ENCODE measurements around the gene ZNF287. TPM values are rescaled to one million over a fixed set of nuclear protein-coding genes. Genes with fewer than 3 reads are reported as not detected.

The ZNF287 gene
- total and polyA plus RNA-seq, 2 of the 8 experiments (the other 6 are each of a cell fraction or from before 2014, with no cell fraction given) = 1.7 to 5.6 TPM

DNA sequence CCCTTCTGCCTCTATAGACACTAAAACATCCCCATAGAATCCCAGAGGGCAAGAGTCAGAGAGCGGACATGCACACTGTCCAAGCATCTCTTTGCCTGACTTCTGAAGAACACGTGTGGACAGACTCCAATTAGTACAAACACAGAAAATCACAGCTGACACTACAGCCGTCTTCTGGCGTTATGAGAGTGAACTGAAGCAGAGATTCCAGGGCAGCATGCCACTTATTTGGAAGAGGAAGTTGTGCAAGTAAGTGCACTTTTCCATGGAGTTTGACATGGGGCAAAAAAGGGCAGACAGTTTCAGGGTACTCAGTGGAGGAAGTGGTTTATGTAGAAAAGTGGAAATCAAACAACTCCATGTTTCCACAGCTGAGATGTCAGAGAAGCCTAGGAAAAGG lies 16.8 kb upstream of the ZNF287 start:
- Histone ChIP-seq H3K23me2 (ENCODE audit: low read depth, low read length) (no peaks in the 10 kb centered on the region; the same call in 1 of the 2 replicates), H3K9ac (replicated peaks in 1 of 4; ENCODE audit: extremely low read depth in 1 of 4, low read depth in 3 of 4, low read length in 3 of 4) (no peak overlapping the region), H3K27ac (ENCODE audit: low read depth, low read length) (no peak overlapping the region), H2BK20ac (ENCODE audit: low read length) (no peak overlapping the region), H3K79me2 (ENCODE audit: control insufficient read depth in 1 of 2, insufficient read depth in 2 of 2, low read length in 2 of 2) (no peaks in the 10 kb centered on the region), H4K5ac (ENCODE audit: insufficient read length, low read depth, low read length) (no peak overlapping the region), H3K79me1 (ENCODE audit: low read depth, low read length) (no peaks in the 10 kb centered on the region), H2BK15ac (ENCODE audit: low read length) (no peak overlapping the region), H2BK120ac (replicated peaks; ENCODE audit: low read depth, low read length) (no peak overlapping the region), H4K91ac (replicated peaks; ENCODE audit: insufficient read length, low read length) (no peak overlapping the region), H3K4me2 (ENCODE audit: insufficient read depth in 1 of 2, low read depth in 2 of 2, low read length in 2 of 2) (no peak overlapping the region), H3K18ac (ENCODE audit: extremely low read depth, low read length) (no peak overlapping the region), H3K4me3 (ENCODE audit: extremely low read depth in 1 of 4, insufficient read depth in 2 of 4, low read depth in 3 of 4, low read length in 4 of 4) (no peak overlapping the region), H3K14ac (ENCODE audit: insufficient read length) (no peak overlapping the region), H3K4ac (replicated peaks; ENCODE audit: insufficient read length, low read depth, low read length) (peak overlapping the region; percentile 3), H3K23ac (ENCODE audit: insufficient read length) (no peak overlapping the region), H2AK5ac (ENCODE audit: low read depth, low read length) (no peak overlapping the region), H3K4me1 (replicated peaks in 1 of 4; ENCODE audit: control insufficient read depth in 3 of 4, insufficient read depth in 4 of 4, low read length in 3 of 4) (no peaks in the 10 kb centered on the region), H3K9me3 (ENCODE audit: insufficient read depth in 2 of 2, low read depth in 1 of 2, low read length in 1 of 2) (peaks cover 0 to 3% of the 10 kb centered on the region in 2 experiments; a peak in 1 of 4 replicates), H3K56ac (replicated peaks; ENCODE audit: insufficient read length, low read depth, low read length) (no peak overlapping the region), H3K27me3 (replicated peaks in 1 of 4; ENCODE audit: control insufficient read depth in 3 of 4, extremely low read depth in 1 of 4, insufficient read depth in 3 of 4, low read length in 3 of 4) (peaks cover 2 to 15% (median 10%) of the 10 kb centered on the region in 4 experiments), H2BK12ac (ENCODE audit: low read depth, low read length) (no peak overlapping the region), H4K8ac (ENCODE audit: extremely low read depth, insufficient read depth, low read length) (no peak overlapping the region), H4K20me1 (replicated peaks in 1 of 2; ENCODE audit: control insufficient read depth in 1 of 2, insufficient read depth in 2 of 2, low read length in 2 of 2) (no peaks in the 10 kb centered on the region), H2BK5ac (ENCODE audit: low read depth, low read length) (no peak overlapping the region), H2AFZ (ENCODE audit: low read length) (no peak overlapping the region), H3K36me3 (ENCODE audit: control insufficient read depth in 2 of 4, insufficient read depth in 4 of 4, low read length in 3 of 4) (no peaks in the 10 kb centered on the region)
- DNase-seq (ENCODE audit: low read depth in 1 of 2, low spot score in 2 of 2) (no peak), FAIRE-seq (no peak)
- ChIA-PET POLR2A (ENCODE audit: partially characterized antibody) (no interaction called here), CTCF (ENCODE audit: partially characterized antibody) (interaction anchor here (0.8 to 2.0 kb wide), 5 partner anchors 9 to 245 kb away, joined by 3 to 5 read pairs (median 4); partner anchors contain the start of gene CCDC144A)
- TF ChIP-seq JUN (IDR thresholded peaks at IDR 0.05; ENCODE audit: low read depth, low read length) (no peak), SP1 (IDR thresholded peaks at IDR 0.05; ENCODE audit: low read depth, low read length) (no peak), FOSL1 (IDR thresholded peaks at IDR 0.05; ENCODE audit: insufficient read depth, low read depth, low read length) (no peak), TAF1 (IDR thresholded peaks at IDR 0.05; ENCODE audit: low read depth, low read length) (no peak), POLR2A (IDR thresholded peaks at IDR 0.05; ENCODE audit: control extremely low read depth in 1 of 2, low read depth in 2 of 2, low read length in 2 of 2) (no peak), BACH1 (IDR thresholded peaks at IDR 0.05; ENCODE audit: low read length) (no peak), JUND (IDR thresholded peaks at IDR 0.05; ENCODE audit: low read length) (no peak), KDM5A (IDR thresholded peaks at IDR 0.05; ENCODE audit: low read length) (no peak), CREB1 (IDR thresholded peaks at IDR 0.05) (no peak)
- WGBS, 2 experiments (ENCODE audit: extremely low coverage in 1 of 2, insufficient coverage in 1 of 2, insufficient read length in 1 of 2, insufficient replicate concordance in 2 of 2, low coverage in 1 of 2, low lambda C conversion rate in 2 of 2, missing lambda C conversion rate in 1 of 2) = 88% methylated on average over 4 of the region's 4 CpGs; no CpG with 5 or more reads in 1 of the 2 experiments
